ENCODE data around the gene NAV1.

The NAV1 gene

GRCh38 chr1:201565771-201566528 lies 27.0 kb downstream of the NAV1 start:
- no peak for DNase-seq (ENCODE audit: extremely low read depth, low read depth)
- TF ChIP-seq CTCF (IDR thresholded peaks at IDR 0.05; ENCODE audit: low read depth, low read length), result no peak

GRCh38 chr1:201566529-201566823 lies 27.5 kb downstream of the NAV1 start:
- no peak for TF ChIP-seq CTCF (IDR thresholded peaks at IDR 0.05; ENCODE audit: low read depth, low read length)

GRCh38 chr1:201566933-201567801 lies 28.2 kb downstream of the NAV1 start:
- TF ChIP-seq CTCF (IDR thresholded peaks at IDR 0.05; ENCODE audit: low read depth, low read length), result no peak
- no peak for DNase-seq (ENCODE audit: extremely low read depth, low read depth)

More at GRCh38 chr1:201566529-201566823, 27.5 kb downstream of the NAV1 start:
- DNase-seq (ENCODE audit: extremely low read depth, low read depth), result no peak

GRCh38 chr1:201568265-201568664 lies 29.3 kb downstream of the NAV1 start:
- TF ChIP-seq CTCF (IDR thresholded peaks at IDR 0.05; ENCODE audit: low read depth, low read length), result no peak
- DNase-seq (ENCODE audit: extremely low read depth, low read depth), result no peak

- no peak for DNase-seq (ENCODE audit: extremely low read depth, low read depth)
- TF ChIP-seq CTCF (IDR thresholded peaks at IDR 0.05; ENCODE audit: low read depth, low read length), result no peak
Measured at GRCh38 chr1:201568859-201569294, 29.9 kb downstream of the NAV1 start.

- DNase-seq (ENCODE audit: extremely low read depth, low read depth), result no peak
- TF ChIP-seq CTCF (IDR thresholded peaks at IDR 0.05; ENCODE audit: low read depth, low read length), result no peak
Measured at GRCh38 chr1:201570181-201570885, 31.4 kb downstream of the NAV1 start.
